Caco-2 (cell line): Measurements from ENCODE around the gene GFAP. TPM values are rescaled to one million over a fixed set of nuclear protein-coding genes. Genes with fewer than 3 reads are reported as not detected.

Experiments
- BruUV-seq: library from RNA; stranded (reverse); fragments of 400-500 nt; replicated peaks from 2 replicates; lab custom pipeline; 2021; lab: Mats Ljungman, UMichigan
- CTCF ChIA-PET: fragments of 300-600 bp; sonication (Branson Sonifier 250); formaldehyde crosslinking; loops from one replicate; lab custom pipeline; 2022; ENCODE audit warnings: antibody characterized with exemption; lab: Charles Lee
- POLR2A ChIA-PET: fragments of 300-600 bp; sonication (Branson Sonifier 250); formaldehyde crosslinking; loops from one replicate; lab custom pipeline; 2022; ENCODE audit warnings: antibody characterized with exemption; lab: Charles Lee
- DNase-seq, 2 experiments: peaks; one replicate each; pipeline versions ENCODE4 v3.0.0 to v3.0.0-alpha.2; 2020 to 2022
- H3K27me3 ChIP-seq: replicated peaks from 2 replicates; pipeline ENCODE4 v1.6.0; 2011; ENCODE audit warnings: low read length; ENCODE audit not compliant: control insufficient read depth, insufficient read depth
- H3K36me3 ChIP-seq: 2 replicates; pipeline ENCODE4 v1.5.1; 2011; ENCODE audit warnings: low read length; ENCODE audit not compliant: control insufficient read depth, insufficient read depth
- H3K4me1 ChIP-seq: fragments of 250-450 bp; sonication (Bioruptor Pico); 2 replicates; pipeline ENCODE4 v1.5.1; 2020; ENCODE audit warnings: mild to moderate bottlenecking
- H3K4me3 ChIP-seq: 2 replicates; pipeline ENCODE4 v1.5.1; 2011; ENCODE audit warnings: low read depth, mild to moderate bottlenecking, control low read depth, low read length
- H3K9me3 ChIP-seq: fragments of 250-450 bp; sonication (Bioruptor Pico); 2 replicates; pipeline ENCODE4 v1.5.1; 2020; ENCODE audit warnings: mild to moderate bottlenecking, moderate library complexity
- H3K27ac Mint-ChIP-seq: one replicate; pipeline ENCODE4 v1.8.0; 2022; ENCODE audit warnings: mixed read lengths; ENCODE audit not compliant: unreplicated experiment
- H3K27me3 Mint-ChIP-seq: one replicate; pipeline ENCODE4 v1.8.0; 2022; ENCODE audit warnings: mixed read lengths; ENCODE audit not compliant: insufficient read depth, unreplicated experiment
- H3K36me3 Mint-ChIP-seq: one replicate; pipeline ENCODE4 v1.8.0; 2022; ENCODE audit warnings: mild to moderate bottlenecking, mixed read lengths; ENCODE audit not compliant: insufficient read depth, unreplicated experiment
- H3K4me1 Mint-ChIP-seq: one replicate; pipeline ENCODE4 v1.8.0; 2022; ENCODE audit warnings: low read depth, mixed read lengths; ENCODE audit not compliant: unreplicated experiment
- H3K4me3 Mint-ChIP-seq: one replicate; pipeline ENCODE4 v1.8.0; 2022; ENCODE audit warnings: mild to moderate bottlenecking, moderate library complexity, mixed read lengths; ENCODE audit not compliant: unreplicated experiment
- H3K9me3 Mint-ChIP-seq: one replicate; pipeline ENCODE4 v1.8.0; 2022; ENCODE audit warnings: mixed read lengths; ENCODE audit not compliant: unreplicated experiment
- intact Hi-C: fragments of 100-400 bp; cut with micrococcal nuclease; formaldehyde crosslinking; loops from one replicate; pipeline ENCODE4 v1.10.0; 2022; ENCODE audit not compliant: unreplicated experiment
- total RNA-seq: library from RNA; stranded (reverse); gene quantifications from 2 replicates; pipeline ENCODE4 v1.2.3, GENCODE V29; 2022
- TF ChIP-seq, protein P1 (sequence below), 2 experiments: fragments of 200-600 bp in 1 of 2; IDR thresholded peaks; 1 replicate in 1 of 2; 2 replicates in 1 of 2; pipeline versions ENCODE4 v1.5.1 to v1.8.0; 2011 to 2022; ENCODE audit warnings: antibody characterized with exemption in 1 of 2, control low read depth in 1 of 2, inconsistent platforms in 1 of 2, low read depth in 1 of 2, low read length in 1 of 2, mild to moderate bottlenecking in 1 of 2, moderate library complexity in 1 of 2; ENCODE audit not compliant: insufficient read depth in 1 of 2, severe bottlenecking in 1 of 2, unreplicated experiment in 1 of 2

GFAP gene
- total RNA-seq, 1 experiment from 2014 or later, result not detected

GRCh38 chr17:44914148-44914547, 1.2 kb downstream of the GFAP start:
- H3K27me3 Mint-ChIP-seq, result peaks cover 9% of the 10 kb centered on the region
- Histone ChIP-seq H3K36me3 (no peaks in the 10 kb centered on the region), H3K9me3 (no peaks in the 10 kb centered on the region), H3K4me3 (no peak overlapping the region), H3K27me3 (no peaks in the 10 kb centered on the region), H3K4me1 (peaks cover 6% of the 10 kb centered on the region; the same call in 1 of the 2 replicates)
- DNase-seq, result no peak
- H3K27ac Mint-ChIP-seq, result no peak overlapping the region
- H3K9me3 Mint-ChIP-seq, result no peaks in the 10 kb centered on the region
- no peaks in the 10 kb centered on the region for H3K36me3 Mint-ChIP-seq
- intact Hi-C loops, result no loop called here
- H3K4me3 Mint-ChIP-seq, result no peak overlapping the region
- ChIA-PET POLR2A (no interaction called here), CTCF (interaction anchor here (0.7 to 0.9 kb wide), 2 partner anchors 11 to 39 kb away, joined by 3 to 4 read pairs; no protein-coding TSS in a partner anchor)
- H3K4me1 Mint-ChIP-seq, result peaks cover 7% of the 10 kb centered on the region
- TF ChIP-seq, protein P1, sequence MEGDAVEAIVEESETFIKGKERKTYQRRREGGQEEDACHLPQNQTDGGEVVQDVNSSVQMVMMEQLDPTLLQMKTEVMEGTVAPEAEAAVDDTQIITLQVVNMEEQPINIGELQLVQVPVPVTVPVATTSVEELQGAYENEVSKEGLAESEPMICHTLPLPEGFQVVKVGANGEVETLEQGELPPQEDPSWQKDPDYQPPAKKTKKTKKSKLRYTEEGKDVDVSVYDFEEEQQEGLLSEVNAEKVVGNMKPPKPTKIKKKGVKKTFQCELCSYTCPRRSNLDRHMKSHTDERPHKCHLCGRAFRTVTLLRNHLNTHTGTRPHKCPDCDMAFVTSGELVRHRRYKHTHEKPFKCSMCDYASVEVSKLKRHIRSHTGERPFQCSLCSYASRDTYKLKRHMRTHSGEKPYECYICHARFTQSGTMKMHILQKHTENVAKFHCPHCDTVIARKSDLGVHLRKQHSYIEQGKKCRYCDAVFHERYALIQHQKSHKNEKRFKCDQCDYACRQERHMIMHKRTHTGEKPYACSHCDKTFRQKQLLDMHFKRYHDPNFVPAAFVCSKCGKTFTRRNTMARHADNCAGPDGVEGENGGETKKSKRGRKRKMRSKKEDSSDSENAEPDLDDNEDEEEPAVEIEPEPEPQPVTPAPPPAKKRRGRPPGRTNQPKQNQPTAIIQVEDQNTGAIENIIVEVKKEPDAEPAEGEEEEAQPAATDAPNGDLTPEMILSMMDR (IDR thresholded peaks at IDR 0.05; ENCODE audit: insufficient read depth in 1 of 2, low read depth in 1 of 2, low read length in 1 of 2, severe bottlenecking in 1 of 2, unreplicated experiment in 1 of 2), result no peak
- BruUV-seq, result no TSS peak

GRCh38 chr17:44913676-44914075, 1.6 kb downstream of the GFAP start:
- no peak overlapping the region for H3K4me3 ChIP-seq
- Mint-ChIP-seq H3K4me3 (no peak overlapping the region), H3K9me3 (no peaks in the 10 kb centered on the region), H3K27me3 (peaks cover 9% of the 10 kb centered on the region), H3K4me1 (peaks cover 7% of the 10 kb centered on the region), H3K27ac (peak overlapping the region; percentile 19), H3K36me3 (no peaks in the 10 kb centered on the region)
- H3K4me1 ChIP-seq, result peaks cover 6% of the 10 kb centered on the region; the same call in 1 of the 2 replicates
- POLR2A ChIA-PET, result no interaction called here
- intact Hi-C loops, result no loop called here
- H3K9me3 ChIP-seq, result no peaks in the 10 kb centered on the region
- no peaks in the 10 kb centered on the region for H3K36me3 ChIP-seq
- H3K27me3 ChIP-seq, result no peaks in the 10 kb centered on the region
- BruUV-seq, result no TSS peak
- CTCF ChIA-PET, result interaction anchor here (0.7 kb wide), 1 partner anchor 109 kb away, joined by 3 read pairs; no protein-coding TSS in a partner anchor
- TF ChIP-seq, protein P1 (IDR thresholded peaks at IDR 0.05; ENCODE audit: insufficient read depth in 1 of 2, low read depth in 1 of 2, low read length in 1 of 2, severe bottlenecking in 1 of 2, unreplicated experiment in 1 of 2), result no peak
- no peak for DNase-seq

GRCh38 chr17:44912763-44913544, 2.3 kb downstream of the GFAP start:
- Mint-ChIP-seq H3K36me3 (no peaks in the 10 kb centered on the region), H3K27me3 (peaks cover 9% of the 10 kb centered on the region), H3K27ac (peak overlapping the region; percentile 19), H3K4me3 (no peak overlapping the region), H3K9me3 (no peaks in the 10 kb centered on the region), H3K4me1 (peaks cover 7% of the 10 kb centered on the region)
- no TSS peak for BruUV-seq
- DNase-seq, result no peak
- ChIA-PET POLR2A (no interaction called here), CTCF (interaction anchor here (0.7 to 2.0 kb wide), 2 partner anchors 13 to 109 kb away, joined by 3 to 5 read pairs; partner anchors contain the start of gene EFTUD2)
- Histone ChIP-seq H3K9me3 (no peaks in the 10 kb centered on the region), H3K27me3 (no peaks in the 10 kb centered on the region), H3K36me3 (no peaks in the 10 kb centered on the region), H3K4me1 (peaks cover 6% of the 10 kb centered on the region; the same call in 1 of the 2 replicates), H3K4me3 (no peak overlapping the region)
- intact Hi-C loops, result no loop called here
- TF ChIP-seq, protein P1 (IDR thresholded peaks at IDR 0.05; ENCODE audit: insufficient read depth in 1 of 2, low read depth in 1 of 2, low read length in 1 of 2, severe bottlenecking in 1 of 2, unreplicated experiment in 1 of 2), result no peak
